ENCODE data around the gene CDC42BPA. TPM values are rescaled to one million over a fixed set of nuclear protein-coding genes. Genes with fewer than 3 reads are reported as not detected.

The CDC42BPA gene
- total and polyA plus RNA-seq, 2 of the 13 experiments (the other 11 are each of a cell fraction or from before 2014, with no cell fraction given), result 6.5 to 16.0 TPM

- Histone ChIP-seq H3K27ac (ENCODE audit: extremely low read length, insufficient read depth, low read length) (no peak overlapping the region), H3K9me3 (ENCODE audit: low read length) (no peaks in the 10 kb centered on the region), H3K9ac (ENCODE audit: insufficient read depth, low read depth, low read length) (no peak overlapping the region), H2AFZ (ENCODE audit: low read length) (no peak overlapping the region), H3K4me3 (replicated peaks in 1 of 3; ENCODE audit: insufficient read depth in 1 of 3, low read depth in 2 of 3, low read length in 3 of 3) (no peak overlapping the region), H3K4me1 (ENCODE audit: insufficient read depth, low read length) (peaks cover 7% of the 10 kb centered on the region), H3K79me2 (ENCODE audit: insufficient read depth, low read length) (no peaks in the 10 kb centered on the region), H3K36me3 (replicated peaks in 1 of 2; ENCODE audit: control insufficient read depth in 1 of 2, insufficient read depth in 2 of 2, low read length in 2 of 2) (no peaks in the 10 kb centered on the region; a peak in 1 of 5 replicates), H4K20me1 (ENCODE audit: insufficient read depth, low read length) (no peaks in the 10 kb centered on the region), H3K27me3 (ENCODE audit: control insufficient read depth in 1 of 2, insufficient read depth in 2 of 2, low read length in 2 of 2) (no peaks in the 10 kb centered on the region; a peak in 1 of 5 replicates), H3K4me2 (ENCODE audit: low read depth, low read length) (no peak overlapping the region)
- in situ Hi-C loops (cut with HindIII; ENCODE audit: extremely low pct_ligation_motif_present, low pct_unique_long_range_greater_than_20kb), result no loop called here
- DNase-seq (ENCODE audit: low spot score) (no peak), ATAC-seq (no peak), FAIRE-seq (no peak)
- ChIA-PET POLR2A (no interaction called here), CTCF (ENCODE audit: low intra/inter-chr PET ratio, low total read pairs) (no interaction called here)
- BruUV-seq (replicated peaks), result no TSS peak
- intact Hi-C loops (cut with micrococcal nuclease; ENCODE audit: unreplicated experiment), result no loop called here
- WGBS (ENCODE audit: low lambda C conversion rate), result over 99% methylated on average over 3 of the region's 3 CpGs
- TF ChIP-seq ZNF740 (CRISPR knock-in tag; IDR thresholded peaks at IDR 0.05) (no peak), HDAC1 (CRISPR knock-in tag; IDR thresholded peaks at IDR 0.05) (no peak), ZNF24 (IDR thresholded peaks at IDR 0.05) (no peak), DDIT3 (CRISPR knock-in tag; IDR thresholded peaks at IDR 0.05) (no peak), ZNF180 (CRISPR knock-in tag; IDR thresholded peaks at IDR 0.05; ENCODE audit: borderline replicate concordance, low read depth) (no peak), ESRRA (CRISPR knock-in tag; IDR thresholded peaks at IDR 0.05; ENCODE audit: low read depth) (no peak), AHDC1 (CRISPR knock-in tag; IDR thresholded peaks at IDR 0.05; ENCODE audit: borderline replicate concordance) (no peak), RXRA (CRISPR knock-in tag; IDR thresholded peaks at IDR 0.05) (no peak), GPN1 (CRISPR knock-in tag; IDR thresholded peaks at IDR 0.05; ENCODE audit: borderline replicate concordance) (no peak), HHEX (CRISPR knock-in tag; IDR thresholded peaks at IDR 0.05) (no peak), ZNF777 (CRISPR knock-in tag; IDR thresholded peaks at IDR 0.05) (no peak), EP300 (IDR thresholded peaks at IDR 0.05; ENCODE audit: low read depth in 2 of 2, low read length in 2 of 2) (no peak), EP300 (CRISPR knock-in tag; IDR thresholded peaks at IDR 0.05; ENCODE audit: borderline replicate concordance) (no peak), ZNF263 (CRISPR knock-in tag; IDR thresholded peaks at IDR 0.05) (no peak)
- TF ChIP-seq, protein P1, sequence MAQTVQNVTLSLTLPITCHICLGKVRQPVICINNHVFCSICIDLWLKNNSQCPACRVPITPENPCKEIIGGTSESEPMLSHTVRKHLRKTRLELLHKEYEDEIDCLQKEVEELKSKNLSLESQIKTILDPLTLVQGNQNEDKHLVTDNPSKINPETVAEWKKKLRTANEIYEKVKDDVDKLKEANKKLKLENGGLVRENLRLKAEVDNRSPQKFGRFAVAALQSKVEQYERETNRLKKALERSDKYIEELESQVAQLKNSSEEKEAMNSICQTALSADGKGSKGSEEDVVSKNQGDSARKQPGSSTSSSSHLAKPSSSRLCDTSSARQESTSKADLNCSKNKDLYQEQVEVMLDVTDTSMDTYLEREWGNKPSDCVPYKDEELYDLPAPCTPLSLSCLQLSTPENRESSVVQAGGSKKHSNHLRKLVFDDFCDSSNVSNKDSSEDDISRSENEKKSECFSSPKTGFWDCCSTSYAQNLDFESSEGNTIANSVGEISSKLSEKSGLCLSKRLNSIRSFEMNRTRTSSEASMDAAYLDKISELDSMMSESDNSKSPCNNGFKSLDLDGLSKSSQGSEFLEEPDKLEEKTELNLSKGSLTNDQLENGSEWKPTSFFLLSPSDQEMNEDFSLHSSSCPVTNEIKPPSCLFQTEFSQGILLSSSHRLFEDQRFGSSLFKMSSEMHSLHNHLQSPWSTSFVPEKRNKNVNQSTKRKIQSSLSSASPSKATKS (CRISPR knock-in tag; IDR thresholded peaks at IDR 0.05), result no peak
- TF ChIP-seq, protein P2, sequence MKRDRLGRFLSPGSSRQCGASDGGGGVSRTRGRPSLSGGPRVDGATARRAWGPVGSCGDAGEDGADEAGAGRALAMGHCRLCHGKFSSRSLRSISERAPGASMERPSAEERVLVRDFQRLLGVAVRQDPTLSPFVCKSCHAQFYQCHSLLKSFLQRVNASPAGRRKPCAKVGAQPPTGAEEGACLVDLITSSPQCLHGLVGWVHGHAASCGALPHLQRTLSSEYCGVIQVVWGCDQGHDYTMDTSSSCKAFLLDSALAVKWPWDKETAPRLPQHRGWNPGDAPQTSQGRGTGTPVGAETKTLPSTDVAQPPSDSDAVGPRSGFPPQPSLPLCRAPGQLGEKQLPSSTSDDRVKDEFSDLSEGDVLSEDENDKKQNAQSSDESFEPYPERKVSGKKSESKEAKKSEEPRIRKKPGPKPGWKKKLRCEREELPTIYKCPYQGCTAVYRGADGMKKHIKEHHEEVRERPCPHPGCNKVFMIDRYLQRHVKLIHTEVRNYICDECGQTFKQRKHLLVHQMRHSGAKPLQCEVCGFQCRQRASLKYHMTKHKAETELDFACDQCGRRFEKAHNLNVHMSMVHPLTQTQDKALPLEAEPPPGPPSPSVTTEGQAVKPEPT (CRISPR knock-in tag; IDR thresholded peaks at IDR 0.05; ENCODE audit: low read depth), result no peak
Measured at GRCh38 chr1:227182012-227182411, 136.3 kb downstream of the CDC42BPA start.
